HG03460 (cell line): Measurements from ENCODE around the gene GLTP.

Experiments used
- ATAC-seq: cut with Tn5 transposase; IDR thresholded peaks from one replicate; pipeline ENCODE4 v1.9.1; 2021; ENCODE audit not compliant: unreplicated experiment

The GLTP gene

DNA sequence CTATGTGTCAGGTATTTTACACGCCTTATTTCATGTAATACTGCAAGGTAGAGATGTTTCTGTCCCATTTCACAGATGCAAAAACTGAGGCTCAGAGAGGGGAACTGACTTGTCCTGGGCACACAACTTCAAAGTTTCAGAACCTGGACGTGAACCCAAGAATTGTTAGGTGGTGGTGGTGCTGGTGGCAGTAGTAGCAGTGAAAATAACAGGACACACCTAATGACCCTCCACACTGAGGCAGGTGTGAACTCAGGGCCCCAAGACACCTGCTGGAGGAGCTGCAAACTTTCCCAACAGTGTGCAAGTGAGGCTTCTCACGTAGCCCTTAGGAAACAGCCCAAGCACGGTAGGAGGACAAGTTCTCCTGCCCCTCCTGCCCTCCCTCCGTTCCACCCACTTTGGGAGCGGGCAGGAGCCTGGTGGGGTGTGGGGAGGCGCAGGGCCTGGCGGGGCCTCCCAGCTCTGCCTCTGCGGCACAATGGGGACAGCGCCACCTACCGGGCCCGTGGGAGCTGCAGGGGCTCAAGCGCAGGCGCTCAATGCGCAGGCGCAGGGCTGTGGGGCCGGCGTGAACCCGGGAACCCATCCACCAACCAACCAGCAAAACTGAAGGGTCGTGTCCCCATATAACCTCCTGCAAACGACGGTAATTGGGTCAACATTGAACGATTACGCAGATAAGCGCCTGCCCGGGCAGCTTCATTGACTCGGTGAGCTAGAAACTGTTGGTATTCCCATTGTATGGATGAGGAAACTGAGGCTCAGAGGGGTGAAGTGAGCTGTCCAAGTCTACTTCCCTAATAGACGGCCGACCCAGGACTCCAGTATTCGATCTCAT lies 35.1 kb downstream of the GLTP start:
- peak; percentile 88 for ATAC-seq

DNA sequence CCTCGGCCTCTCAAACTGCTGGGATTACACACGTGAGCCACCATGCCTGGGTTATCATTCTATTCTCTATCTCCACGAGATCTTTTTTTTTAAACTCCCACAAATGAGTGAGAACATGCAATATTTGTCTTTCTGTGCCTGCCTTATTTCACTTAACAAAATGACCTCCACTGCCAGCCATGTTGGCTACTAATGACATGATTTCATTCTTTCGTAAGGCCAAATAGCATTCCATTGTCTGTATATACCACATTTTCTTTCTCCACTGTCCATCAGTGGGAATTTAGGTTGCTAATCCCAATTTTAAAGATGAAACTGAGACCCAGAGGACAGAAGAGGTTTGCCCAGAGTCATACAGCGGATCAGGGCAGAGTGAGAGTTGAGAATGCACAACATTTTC lies 36.2 kb downstream of the GLTP start:
- ATAC-seq, result no peak

DNA sequence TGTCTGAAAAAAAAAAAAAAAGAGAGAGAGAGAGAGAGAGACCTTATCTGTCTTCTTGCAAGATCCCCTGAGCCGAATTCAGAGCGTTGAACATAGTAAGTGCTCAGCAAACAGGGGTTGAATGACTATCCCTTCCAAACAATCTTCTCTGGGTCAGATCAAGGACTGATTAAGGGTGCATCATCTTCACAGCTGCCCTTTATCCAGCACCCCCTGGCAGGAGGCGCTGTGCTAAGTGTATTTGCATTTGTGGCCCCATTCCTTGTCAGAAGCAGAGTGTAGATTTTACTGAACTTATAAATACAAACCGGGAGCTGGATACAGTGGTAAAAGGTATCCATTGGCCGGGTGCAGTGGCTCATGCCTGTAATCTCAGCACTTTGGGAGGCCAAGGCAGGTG lies 38.3 kb downstream of the GLTP start:
- ATAC-seq, result no peak

DNA sequence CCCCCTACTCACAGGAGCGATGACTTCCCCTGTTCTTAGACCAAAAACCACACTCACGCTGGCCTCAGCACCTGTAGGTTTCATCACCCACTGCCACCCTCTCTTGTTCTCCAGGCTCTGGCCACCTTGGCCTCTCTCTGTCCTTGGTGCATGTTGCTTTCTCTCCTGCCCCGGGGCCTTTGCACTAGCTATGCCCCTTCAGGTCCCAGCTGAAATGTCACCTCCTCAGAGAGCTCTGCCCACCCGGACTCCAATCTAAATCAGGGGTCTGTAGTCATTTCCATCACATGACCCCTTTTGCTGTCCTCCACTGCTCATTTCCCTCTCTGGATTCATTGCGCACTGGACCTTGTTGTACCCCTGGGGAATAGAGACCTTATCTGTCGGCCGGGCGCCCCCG lies 39.0 kb downstream of the GLTP start:
- ATAC-seq, result no peak

DNA sequence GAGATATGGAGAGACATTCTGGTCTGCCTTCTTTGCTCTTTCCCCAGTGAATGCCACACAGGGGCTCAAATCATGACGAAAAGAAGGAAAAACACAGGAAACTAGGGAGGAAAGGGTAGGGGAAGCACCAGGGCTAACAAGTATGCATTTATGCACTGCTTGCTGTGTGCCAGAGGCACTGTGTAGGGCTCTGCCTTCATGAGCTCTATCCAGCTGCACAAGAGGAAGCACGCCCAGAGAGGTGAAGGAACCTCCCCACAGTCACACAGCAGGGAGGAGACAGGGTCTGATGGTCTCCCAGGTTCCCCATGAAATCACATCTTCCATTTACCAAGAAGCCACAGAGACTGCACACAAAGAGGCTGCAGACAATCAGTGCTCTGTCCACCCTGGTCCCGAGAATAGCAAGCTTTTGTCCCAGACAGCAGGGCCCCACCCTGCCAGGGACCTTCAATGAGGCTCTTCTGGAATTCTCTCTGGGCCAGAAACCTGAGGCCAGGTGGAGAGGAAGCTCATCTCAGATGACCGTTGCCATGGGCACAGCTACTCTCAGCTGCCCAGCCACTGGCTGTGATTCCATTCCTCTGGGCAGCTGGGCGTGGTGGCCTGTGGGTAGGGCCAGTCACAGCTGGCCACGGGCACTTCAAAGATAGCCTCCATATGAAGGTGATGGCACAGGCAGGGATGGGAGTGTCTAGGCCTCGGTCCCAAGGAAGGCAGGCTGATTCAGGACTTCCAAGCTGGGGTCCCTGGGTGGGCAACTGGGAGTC lies 39.9 kb downstream of the GLTP start:
- ATAC-seq, result no peak

DNA sequence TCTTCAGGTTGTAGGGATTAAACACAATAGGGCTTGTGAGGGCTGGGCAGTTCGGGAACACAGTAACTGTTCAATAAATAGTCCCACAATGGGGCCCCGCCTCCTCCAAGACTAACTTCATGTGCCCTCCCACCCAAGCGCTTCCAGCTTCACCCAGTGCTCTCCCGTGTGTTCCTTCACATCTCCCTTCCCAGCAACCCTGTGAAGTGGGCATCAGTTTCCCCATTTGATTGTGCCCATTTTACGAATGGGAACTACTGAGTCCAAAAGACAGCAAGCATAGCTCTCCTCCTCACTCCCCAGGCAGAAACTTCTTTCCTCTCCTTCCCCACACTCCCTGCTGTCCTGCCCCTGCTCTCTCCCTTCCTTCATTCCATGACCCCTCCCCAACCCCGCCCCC lies 40.9 kb downstream of the GLTP start:
- ATAC-seq, result no peak

DNA sequence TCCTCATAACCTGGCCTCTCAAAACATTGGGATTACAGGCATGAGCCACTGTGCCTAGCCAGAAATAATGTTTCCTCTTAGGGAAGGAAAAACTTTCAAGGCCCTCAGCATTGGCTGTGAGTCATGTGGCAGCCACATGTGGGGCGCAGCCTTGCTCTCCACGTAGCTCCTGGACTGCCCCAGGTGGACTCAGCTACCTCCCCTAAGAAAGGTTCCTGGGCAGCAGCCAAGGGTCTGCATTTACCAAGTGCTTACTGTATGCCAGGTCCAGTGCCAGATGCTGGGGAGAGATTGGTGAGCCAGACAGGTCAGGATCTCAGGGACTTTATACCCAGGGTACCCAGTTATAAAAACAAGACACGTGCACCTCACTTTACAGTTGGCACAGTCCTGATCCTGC lies 43.4 kb downstream of the GLTP start:
- no peak for ATAC-seq

DNA sequence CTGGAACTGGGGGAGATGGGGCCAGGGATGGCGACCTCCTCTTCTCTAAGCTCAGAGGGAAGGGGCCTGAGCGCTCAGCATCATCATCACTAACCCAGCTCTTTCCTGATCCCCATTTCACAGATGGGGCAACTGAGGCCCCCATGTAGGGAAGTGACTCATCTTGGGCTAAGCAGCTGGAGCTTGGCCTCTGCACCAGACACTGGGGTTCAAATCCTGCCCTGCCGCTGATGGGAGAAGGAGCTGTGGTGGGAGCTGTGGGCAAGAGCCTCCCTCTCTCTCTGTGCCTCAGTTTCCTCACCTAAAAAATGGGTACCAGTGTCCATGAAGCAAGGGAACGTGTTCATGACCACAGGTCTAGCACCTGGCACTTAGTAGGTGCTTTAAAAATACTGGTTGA lies 44.5 kb downstream of the GLTP start:
- no peak for ATAC-seq

DNA sequence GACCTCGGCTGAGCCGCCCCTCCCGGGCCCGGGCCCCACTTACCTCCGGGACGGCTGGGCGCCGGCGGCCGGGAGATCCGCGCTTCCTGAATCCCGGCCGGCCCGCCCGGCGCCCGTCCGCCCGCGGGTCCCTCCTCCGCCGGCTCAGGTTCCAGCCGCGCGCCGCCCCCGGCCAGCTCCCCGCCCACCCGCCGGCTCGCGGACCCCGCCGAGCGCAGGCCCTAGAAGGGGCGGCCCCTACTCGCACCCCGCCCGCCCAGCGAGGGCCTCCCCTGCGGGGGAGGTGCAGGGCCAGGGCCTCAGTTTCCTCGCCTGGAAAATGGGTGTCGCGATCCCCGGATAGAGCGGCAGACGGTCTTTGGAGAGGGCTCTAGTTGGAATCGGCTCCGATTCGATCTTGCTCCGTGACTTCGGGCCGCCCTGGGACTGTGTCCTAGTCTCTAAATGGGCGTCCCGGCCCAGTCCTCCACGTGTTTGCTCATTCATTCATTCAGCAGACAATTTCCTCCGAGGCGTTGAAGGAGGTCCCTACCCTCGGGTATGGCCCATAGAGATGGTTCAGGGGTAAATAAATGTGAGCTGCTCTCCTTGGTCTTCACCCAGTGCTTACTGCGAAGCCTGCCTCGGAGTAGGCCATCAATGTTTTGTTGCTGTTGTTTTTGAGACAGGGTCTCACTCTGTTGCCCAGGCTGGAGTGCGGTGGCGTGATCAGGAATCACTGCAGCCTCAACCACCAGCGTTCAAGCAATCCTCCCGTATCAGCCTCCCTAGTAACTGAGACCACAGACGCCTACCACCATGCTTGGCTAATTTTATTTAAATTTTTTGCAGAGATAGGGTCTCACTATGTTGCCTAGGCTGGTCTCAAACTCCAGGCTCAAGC lies 46.8 kb downstream of the GLTP start, which contains the start of gene TRPV4:
TRPV4 (minus strand) TSS at position 92 of the 883 bp plus-strand sequence. CDS start 18,602 bp downstream, outside the sequence.
- ATAC-seq, result no peak

DNA sequence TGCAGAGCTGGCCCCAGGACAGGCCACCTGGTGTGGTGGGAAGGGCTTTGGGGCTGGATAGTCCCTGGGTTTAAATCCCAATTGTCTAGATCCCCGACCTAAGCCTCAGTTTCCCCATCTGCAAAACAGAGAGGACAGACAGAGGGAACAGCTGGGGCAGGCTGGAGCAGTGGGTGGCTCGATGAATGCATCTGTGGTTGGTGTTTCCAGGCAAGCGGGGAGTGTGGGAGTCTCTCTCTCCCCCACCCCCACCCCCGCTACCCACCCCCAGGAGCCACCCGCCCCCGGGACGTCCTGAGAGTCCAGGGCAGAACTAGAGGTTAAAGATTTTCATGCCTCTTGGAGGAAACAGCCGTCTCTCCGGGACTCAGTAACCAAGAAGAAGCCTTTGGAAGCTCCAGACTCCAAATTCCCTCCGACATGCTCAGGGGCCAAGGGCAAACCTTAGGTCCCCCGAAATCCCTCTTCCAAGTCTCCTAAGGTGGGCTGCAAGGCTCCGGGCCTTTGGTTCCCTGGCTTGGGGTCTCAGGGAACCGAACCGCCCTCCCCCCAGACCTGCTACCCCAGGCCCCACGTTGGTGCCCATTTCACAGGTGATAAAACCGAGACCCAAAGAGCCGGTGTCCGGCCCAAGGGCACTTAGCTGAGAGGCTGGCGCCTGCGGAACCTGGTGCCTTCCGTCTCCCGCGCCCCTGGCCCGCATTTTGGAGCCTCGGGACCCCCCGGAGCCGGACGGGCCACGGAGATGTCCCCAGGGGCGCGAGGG lies 47.6 kb downstream of the GLTP start:
- no peak for ATAC-seq

DNA sequence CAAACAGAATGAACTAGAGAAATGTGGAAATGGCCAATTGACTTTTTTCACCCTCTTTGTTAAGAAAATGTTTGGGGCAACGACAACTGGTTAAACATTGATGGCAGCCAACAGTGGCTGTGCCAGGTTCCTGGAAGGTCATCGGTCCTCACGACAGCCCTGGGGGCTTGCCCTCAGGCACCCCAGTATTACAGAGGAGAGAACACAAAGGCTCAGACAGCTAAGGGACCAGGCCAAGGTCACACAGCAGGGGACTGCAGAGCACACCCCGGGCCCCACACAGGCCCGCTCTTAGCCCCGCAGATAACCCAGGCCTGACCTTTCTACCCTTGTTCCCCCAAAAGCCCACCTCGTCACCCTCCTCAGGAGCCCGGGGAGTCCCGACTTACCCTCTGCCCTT lies 48.4 kb downstream of the GLTP start:
- no peak for ATAC-seq

DNA sequence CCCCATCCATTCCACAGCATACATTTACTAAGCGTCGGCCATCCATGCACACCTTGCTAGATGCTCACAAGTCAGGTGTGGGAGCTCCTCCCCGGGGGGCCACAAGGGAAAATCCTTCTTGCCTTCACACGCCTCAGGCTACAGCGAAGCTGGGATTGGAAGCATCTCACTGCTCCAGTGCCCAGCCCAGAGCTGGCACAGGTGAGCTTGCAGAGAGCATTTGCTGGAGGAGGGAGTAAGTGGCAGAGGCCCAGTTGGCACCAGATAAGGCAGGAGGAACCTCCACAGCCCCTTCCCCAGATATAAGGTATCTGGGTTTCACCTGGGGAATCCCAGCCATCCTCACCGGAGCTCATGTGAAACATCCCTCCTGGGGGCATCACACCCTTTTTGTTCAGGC lies 49.0 kb downstream of the GLTP start:
- ATAC-seq, result no peak

DNA sequence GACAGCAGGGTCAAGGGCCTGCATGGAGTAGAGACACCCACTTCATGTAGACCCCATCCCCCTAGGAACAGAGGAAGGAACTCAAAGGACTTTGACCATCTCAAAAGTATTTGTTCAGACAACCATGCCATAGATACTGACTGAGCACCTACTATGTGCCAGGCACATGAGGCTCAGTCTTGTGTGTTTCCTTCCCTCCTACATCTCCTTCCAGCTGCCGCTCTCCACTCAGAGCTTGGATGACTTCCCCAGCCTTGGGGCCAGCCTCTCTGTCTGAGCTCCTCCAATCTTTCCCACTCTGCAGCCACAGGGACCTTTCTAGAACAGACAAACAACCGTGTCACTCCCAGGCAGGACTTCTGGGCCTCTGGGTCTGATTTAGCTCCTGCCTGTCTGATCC lies 49.6 kb downstream of the GLTP start:
- no peak for ATAC-seq

DNA sequence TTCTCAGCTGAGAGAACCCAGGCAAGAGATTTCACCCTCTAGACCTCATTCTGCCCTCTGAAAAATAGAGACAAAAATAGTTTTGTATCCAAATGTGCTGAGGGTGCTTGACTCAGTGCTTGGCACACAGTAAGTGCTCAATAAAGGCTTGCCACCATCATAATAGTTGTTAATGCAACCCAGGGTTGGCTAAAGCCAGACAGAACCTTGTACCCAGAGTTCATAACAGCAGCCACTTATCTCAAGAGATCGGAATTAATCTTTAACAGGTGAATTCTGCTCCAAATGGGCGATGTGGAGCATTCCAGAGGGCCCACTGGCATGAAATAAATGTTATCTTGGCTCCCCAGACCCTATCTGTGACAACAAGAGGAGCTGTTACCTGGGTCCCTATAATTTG lies 50.1 kb downstream of the GLTP start:
- ATAC-seq, result no peak

DNA sequence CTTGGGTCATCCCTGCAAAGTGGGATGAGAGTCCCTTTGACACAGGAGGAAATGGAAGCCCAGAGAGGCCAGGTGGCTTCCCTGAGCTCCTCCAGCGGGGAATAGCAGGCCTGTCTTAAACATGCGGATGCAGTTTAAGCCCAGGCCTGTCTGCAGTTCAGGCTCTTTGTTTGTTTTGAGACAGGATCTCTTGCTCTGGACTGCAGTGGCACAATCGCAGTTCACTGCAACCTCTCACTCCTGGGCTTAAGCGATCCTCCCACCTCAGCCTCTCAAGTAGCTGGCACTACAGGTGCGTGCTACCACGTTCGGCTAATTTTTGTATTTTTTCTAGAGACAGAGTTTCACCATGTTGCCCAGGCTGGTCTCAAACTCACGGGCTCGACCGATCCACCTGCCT lies 50.7 kb downstream of the GLTP start:
- no peak for ATAC-seq

DNA sequence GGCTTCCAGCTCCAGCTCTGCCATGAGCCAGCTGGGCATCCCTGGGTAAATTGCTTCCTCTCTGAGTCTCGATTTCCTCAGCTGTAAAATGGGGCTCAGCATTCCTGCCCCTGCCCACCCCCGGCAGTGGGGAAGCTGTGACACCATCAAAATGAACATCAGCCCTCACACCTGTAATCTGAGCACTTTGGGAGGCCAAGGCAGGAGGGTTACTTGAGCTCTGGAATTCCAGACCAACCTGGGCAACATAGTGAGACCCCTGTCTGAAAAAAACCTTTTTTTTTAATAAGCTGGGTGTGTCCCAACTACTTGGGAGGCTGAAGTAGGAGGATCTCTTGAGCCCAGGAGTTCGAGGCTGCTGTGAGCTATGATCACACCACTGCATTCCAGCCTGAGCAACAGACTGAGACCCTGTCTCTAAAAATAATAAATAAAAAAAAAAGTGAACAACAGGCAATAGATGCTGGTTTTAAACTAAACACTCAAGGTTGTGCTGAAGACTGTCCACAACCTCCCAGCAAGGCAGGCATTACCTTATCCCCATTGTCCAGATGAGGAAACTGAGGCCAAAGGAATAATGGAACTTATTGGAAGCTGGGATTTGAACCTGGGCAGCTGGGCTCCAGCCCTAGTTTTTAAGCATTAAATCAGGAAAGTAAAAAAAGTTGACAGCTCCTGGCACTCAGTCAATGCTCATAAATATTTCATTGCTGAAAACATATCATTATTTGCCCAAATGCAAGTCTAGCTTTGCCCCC lies 51.4 kb downstream of the GLTP start:
- ATAC-seq, result no peak

DNA sequence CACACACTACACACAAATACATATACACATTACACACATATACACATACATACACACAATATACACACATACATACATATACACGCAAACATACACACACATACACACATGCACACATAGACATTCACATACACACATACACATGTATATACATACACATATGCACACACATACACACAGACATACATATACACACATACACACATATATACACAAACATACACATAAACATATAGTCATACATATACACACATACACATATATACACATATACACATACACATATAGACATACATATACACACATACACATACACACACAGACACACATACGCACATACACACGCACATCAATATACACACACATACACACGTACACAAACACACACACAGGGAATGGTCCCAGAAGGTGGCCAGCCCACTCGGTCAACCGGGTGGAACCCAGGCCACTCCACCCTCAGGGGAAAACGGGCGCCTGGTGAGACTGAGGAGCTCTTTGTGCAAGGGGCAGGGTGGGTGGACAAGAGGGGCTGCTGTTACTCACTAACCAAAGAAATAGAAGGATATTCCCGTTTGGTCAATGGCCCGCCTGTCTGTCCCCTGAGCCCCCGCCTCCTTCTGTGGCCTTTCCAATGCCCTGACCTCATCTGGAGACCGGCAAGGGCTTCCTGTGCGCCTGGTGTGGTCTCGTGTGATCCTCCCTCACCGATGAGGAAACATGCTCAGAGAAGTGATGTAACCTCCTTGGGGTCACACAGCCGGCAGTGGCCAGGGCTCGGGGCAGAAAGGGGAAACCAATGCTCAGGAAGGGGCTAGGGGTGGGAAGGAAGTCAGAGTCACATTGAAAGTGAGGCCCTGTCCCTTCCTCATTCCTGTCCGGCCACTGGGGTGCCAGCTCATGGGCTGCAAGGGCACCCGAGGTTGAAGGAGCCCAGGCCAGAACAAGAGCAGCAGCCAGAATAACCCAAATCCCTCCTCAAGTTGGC lies 52.5 kb downstream of the GLTP start:
- ATAC-seq, result no peak

DNA sequence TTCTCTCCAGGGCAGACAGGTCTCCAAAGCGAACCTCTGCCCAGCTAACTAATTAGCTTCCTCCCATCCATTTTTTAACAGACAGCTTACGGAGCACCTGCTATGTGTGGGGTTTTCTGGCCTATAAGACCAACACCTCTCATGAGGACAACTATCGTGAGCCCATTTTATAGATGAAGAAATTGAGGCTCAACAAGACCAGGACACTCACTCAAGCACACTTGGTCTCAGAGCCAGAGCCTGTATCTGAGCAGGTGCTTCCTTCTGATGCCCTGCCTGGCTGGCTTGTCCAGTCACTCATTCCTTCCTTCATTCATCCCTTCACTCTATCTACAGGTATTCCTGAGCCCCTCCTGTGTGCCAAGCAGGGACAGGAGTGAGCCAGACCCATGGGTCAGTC lies 53.3 kb downstream of the GLTP start:
- ATAC-seq, result no peak

DNA sequence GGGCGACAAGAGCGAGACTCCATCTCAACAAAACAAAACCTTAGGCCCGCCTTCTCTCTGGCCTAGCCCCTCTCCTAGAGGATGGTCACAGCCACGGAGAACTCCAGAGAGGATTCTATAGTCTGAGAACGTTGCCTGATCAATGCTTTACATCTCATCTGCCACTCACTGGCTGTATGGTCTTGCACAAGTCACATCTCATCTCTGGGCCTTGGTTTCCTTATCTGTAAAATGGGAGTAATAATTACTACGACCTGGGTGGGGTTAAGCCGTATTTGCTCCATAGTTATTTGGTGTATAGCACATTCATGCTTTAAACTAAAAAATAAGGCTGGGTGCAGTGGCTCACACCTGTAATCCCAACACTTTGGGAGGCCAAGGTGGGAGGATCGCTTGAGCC lies 55.6 kb downstream of the GLTP start:
- no peak for ATAC-seq
